ENCODE results near the gene NCOA3. TPM values are rescaled to one million over a fixed set of nuclear protein-coding genes. Genes with fewer than 3 reads are reported as not detected.

The NCOA3 gene
- total and polyA plus RNA-seq, 2 of the 8 experiments (the other 6 are each of a cell fraction or from before 2014, with no cell fraction given) = 7.9 to 24.7 TPM

GRCh38 chr20:47691625-47692024, 189.9 kb downstream of the NCOA3 start (continued):
- no peak for TF ChIP-seq CHD7 (IDR thresholded peaks at IDR 0.05; ENCODE audit: insufficient replicate concordance, low read length)
- TF ChIP-seq RXRA (IDR thresholded peaks at IDR 0.05; ENCODE audit: insufficient read depth, low read depth, low read length) = no peak
- no peak for TF ChIP-seq ATF2 (IDR thresholded peaks at IDR 0.05; ENCODE audit: low read length)
- no peak for TF ChIP-seq CBX8 (IDR thresholded peaks at IDR 0.05; ENCODE audit: borderline replicate concordance, low read depth, low read length)
- no peak for TF ChIP-seq TEAD4 (IDR thresholded peaks at IDR 0.05; ENCODE audit: low read depth, low read length)
